HAP-1 (cell line): Measurements from ENCODE around the gene EXOG.

Experiments
- DNase-seq, 2 experiments: peaks; one replicate each; pipeline ENCODE4 v3.0.0-alpha.2; 2016 to 2020; ENCODE audit warnings: low spot score in 2 of 2
- H3K27me3 ChIP-seq: fragments of 250-450 bp; sonication (Bioruptor Pico); 2 replicates; pipeline ENCODE4 v1.5.1; 2020; ENCODE audit warnings: low read depth, mild to moderate bottlenecking, moderate library complexity
- H3K36me3 ChIP-seq: fragments of 250-450 bp; sonication (Bioruptor Pico); replicated peaks from 2 replicates; pipeline ENCODE4 v1.5.1; 2020; ENCODE audit warnings: mild to moderate bottlenecking
- H3K4me1 ChIP-seq: fragments of 250-450 bp; sonication (Bioruptor Pico); 2 replicates; pipeline ENCODE4 v1.5.1; 2020; ENCODE audit warnings: mild to moderate bottlenecking
- H3K4me3 ChIP-seq: fragments of 250-450 bp; sonication (Bioruptor Pico); 2 replicates; pipeline ENCODE4 v1.5.1; 2020; ENCODE audit warnings: mild to moderate bottlenecking, moderate library complexity
- H3K9me3 ChIP-seq: fragments of 250-450 bp; sonication (Bioruptor Pico); 2 replicates; pipeline ENCODE4 v1.5.1; 2020; ENCODE audit warnings: mild to moderate bottlenecking, moderate library complexity
- in situ Hi-C: fragments of 300-500 bp; cut with MboI; formaldehyde crosslinking; loops from 3 replicates; pipeline ENCODE4 v1.14.3; 2020; ENCODE audit warnings: low sequenced_read_pairs, inconsistent platforms, mixed read lengths

The EXOG gene

DNA sequence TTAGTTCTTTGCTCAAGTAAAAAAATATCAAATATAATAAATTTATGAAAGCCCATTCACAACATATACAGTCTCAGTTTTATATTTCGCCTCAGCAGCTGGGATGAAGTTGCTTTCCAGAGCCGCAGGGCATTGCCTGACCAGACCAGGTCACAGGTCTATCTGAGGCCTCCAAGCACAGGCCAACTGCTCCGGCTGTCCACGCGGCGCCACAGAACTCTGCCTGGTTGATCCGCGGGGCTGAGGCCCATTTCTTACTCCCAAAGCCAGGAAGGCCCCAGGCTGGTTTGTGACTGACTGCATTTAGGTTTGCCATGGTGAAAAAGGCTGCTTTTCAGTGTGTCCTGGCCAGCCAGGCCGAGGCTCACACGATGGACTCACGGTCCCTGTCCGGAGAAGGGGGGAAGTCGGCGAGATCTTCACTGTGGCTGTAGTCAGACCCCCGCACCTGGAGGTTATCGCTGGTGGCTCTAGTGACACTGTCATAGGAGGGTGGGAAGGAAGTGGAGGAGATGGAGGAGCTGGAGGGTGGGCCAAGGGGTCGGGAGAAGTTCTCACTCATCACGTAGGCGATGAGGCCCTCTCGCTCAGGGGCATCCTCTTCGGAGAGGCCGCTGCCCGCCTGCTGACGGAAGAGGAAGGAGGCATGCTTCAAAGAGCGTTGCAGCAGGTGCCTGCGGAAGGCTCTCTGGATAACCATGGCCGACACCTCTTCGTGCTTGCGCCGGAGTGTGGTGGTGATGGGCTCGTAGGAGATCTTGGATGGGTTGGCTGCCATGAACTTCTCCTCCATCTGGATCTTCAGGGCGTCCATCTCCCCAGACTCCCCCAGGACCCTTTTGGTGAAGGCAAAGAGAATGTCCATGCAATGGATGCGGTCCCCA is 54.1 kb downstream of the EXOG start:
- Histone ChIP-seq H3K4me1 (no peaks in the 10 kb centered on the region), H3K9me3 (no peaks in the 10 kb centered on the region), H3K27me3 (no peaks in the 10 kb centered on the region), H3K4me3 (no peak overlapping the region), H3K36me3 (no peaks in the 10 kb centered on the region)
- no peak for DNase-seq
- in situ Hi-C loops, result loop anchor here (25.0 kb wide), 1 partner anchor 437 kb away; no protein-coding TSS in a partner anchor

DNA sequence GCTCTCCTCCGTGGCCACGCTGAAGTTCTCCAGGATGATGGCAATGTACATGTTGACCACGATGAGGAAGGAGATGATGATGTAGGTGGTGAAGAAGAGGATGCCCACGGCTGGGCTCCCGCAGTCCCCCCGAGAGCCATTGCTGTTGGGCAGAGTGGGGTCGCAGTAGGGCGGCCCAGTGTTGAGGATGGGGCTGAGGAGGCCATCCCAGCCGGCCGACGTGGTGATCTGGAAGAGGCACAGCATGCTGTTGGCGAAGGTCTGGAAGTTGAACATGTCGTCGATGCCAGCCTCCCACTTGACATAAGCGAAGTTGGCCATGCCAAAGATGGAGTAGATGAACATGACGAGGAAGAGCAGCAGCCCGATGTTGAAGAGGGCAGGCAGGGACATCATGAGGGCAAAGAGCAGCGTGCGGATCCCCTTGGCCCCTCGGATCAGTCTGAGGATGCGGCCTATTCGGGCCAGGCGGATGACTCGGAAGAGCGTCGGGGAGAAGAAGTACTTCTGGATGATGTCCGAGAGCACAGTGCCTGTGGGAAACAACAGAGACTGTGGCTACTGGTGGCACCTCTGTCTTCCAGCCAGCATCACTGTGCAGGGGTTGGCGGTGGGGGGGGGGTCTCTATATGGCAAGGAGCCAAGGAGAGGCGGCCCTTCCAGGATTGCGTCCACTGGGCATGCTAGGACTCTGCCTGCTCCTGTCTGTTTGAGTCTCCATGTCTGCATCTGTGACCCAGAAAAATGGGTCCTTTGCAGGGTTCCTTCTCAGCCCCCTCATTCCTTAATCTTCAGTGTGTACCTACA is 55.1 kb downstream of the EXOG start:
- Histone ChIP-seq H3K4me1 (no peaks in the 10 kb centered on the region), H3K27me3 (no peaks in the 10 kb centered on the region), H3K36me3 (no peaks in the 10 kb centered on the region), H3K4me3 (no peak overlapping the region), H3K9me3 (no peaks in the 10 kb centered on the region)
- DNase-seq, result no peak
- in situ Hi-C loops, result no loop called here

DNA sequence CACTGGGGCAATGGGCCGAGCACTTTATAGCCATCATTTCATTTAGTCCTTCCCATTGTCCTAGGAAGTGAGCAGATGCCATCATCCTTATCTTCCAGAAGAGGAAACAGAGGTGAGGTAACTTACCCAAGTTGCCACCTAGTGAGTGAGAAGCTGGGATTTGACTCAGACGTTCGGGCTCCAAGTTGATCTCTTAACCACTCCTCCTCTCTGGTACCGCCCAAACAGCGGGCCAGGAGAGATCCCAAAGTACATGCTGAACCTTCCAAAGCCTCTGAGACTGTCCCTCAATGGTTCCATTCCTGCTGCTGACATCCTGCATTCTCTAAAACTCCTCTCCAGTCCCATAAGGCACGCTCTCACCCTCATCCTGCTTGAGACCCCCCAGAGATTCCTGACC is 56.2 kb downstream of the EXOG start:
- Histone ChIP-seq H3K36me3 (no peaks in the 10 kb centered on the region), H3K9me3 (no peaks in the 10 kb centered on the region), H3K27me3 (no peaks in the 10 kb centered on the region), H3K4me3 (no peak overlapping the region), H3K4me1 (no peaks in the 10 kb centered on the region)
- no peak for DNase-seq
- in situ Hi-C loops, result no loop called here

DNA sequence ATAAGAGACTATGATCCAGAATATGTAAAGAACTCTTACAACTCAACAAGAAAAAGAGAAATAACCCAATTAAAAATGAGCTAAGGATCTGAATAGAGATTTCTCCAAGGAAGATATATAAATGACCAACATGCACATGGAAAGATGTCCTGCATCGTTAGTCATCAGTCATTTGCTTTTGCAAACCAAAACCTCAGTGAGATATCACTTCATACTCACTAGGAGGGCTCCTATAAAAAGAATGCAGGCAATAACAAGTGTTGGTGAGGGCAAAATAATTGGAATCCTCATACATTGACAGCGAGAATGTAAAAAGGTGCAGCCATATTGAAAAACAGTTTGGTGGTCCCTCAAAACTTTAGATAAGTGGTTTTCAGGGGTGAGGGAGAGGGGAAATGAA is 56.9 kb downstream of the EXOG start:
- Histone ChIP-seq H3K27me3 (no peaks in the 10 kb centered on the region), H3K36me3 (no peaks in the 10 kb centered on the region), H3K9me3 (no peaks in the 10 kb centered on the region), H3K4me3 (no peak overlapping the region), H3K4me1 (no peaks in the 10 kb centered on the region)
- in situ Hi-C loops, result no loop called here
- DNase-seq, result no peak

DNA sequence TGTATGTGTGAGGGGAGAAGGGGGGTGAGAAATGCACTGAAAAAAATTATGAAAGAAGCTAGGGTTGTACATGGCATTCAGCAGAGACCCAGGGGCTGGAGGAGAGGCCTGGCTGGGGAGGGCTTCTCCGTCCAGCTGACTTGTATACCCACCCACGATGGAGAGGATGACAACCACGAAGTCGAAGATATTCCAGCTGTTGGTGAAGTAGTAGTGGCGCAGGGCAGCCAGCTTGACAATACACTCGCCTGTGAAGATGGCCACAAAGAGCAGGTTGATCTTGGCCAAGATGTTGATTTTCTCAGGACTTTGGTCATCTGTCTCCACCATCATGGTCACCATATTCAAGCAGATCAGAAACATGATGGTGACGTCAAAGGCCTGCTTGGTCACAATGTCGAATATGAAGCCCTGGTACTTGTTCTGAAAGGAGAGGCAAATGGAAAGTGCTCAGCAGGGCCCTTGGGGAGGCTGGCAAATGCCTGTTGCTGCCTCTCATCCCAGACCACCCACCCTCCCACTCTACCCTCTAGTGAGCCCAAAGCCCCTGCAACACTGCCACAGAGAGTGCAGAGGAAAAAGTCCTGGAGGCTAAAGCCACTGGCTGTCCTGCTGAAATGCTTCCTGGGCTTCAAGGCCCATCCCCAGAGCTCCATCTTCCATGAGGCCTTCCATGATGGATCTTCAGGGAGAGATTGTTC is 58.1 kb downstream of the EXOG start:
- Histone ChIP-seq H3K36me3 (no peaks in the 10 kb centered on the region), H3K9me3 (no peaks in the 10 kb centered on the region), H3K4me1 (no peaks in the 10 kb centered on the region), H3K27me3 (no peaks in the 10 kb centered on the region), H3K4me3 (no peak overlapping the region)
- no peak for DNase-seq
- in situ Hi-C loops, result no loop called here

DNA sequence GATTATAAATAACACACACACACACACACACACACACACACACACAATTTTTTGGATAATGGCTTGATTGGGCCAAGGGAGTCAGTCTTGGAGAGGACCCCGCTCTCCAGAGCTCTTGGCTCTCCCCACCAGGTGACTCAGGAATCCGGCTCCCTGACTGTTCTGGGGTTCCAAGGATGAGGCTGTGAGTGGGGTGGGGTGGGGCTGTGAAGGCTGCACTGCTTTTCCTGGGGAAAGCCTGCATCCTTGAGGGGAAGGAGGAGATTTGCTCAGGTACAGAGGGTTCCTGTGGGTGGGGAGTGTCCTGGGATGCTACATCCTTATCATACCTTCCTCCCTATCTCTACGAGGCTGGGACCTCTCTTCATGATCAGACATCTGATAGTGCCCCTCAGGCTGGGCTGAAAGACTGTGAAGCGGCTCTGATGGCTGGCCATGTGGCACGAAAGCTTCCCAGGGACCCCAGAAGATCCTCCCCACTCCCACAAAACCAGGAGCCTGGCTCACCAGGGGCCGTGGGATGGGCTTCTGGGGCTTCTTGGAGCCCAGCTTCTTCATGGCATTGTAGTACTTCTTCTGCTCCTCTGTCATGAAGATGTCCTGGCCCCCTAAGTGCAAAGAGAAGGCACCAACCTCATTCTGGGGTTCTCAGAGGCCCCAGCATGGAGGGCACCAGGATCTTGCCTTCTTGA is 59.2 kb downstream of the EXOG start:
- DNase-seq, result no peak
- in situ Hi-C loops, result no loop called here

DNA sequence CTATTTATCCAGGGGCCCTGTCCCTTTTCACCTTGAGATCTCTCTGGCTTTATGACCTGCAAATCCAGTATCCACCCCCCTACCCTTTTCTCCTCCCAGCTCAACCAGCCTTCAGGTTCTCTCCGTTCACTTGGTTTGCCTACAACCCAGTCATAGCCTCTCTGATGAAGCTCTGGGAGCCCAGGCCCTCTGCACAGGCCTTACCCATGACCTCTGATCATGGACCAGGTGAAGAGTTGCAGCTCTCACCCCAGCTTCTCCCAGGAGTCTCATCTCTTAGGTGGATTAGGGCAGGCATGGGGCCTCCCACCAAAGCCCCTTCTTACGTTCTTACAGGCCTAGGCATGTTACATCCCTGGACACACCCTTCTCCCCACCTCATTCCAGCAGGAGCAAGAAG is 59.8 kb downstream of the EXOG start:
- Histone ChIP-seq H3K36me3 (no peaks in the 10 kb centered on the region), H3K4me3 (no peak overlapping the region), H3K27me3 (no peaks in the 10 kb centered on the region), H3K9me3 (no peaks in the 10 kb centered on the region), H3K4me1 (no peaks in the 10 kb centered on the region)
- in situ Hi-C loops, result no loop called here
- DNase-seq, result no peak

More for the DNA sequence above, 59.2 kb downstream of the EXOG start:
- Histone ChIP-seq H3K27me3 (no peaks in the 10 kb centered on the region), H3K4me1 (no peaks in the 10 kb centered on the region), H3K9me3 (no peaks in the 10 kb centered on the region), H3K4me3 (no peak overlapping the region), H3K36me3 (no peaks in the 10 kb centered on the region)

DNA sequence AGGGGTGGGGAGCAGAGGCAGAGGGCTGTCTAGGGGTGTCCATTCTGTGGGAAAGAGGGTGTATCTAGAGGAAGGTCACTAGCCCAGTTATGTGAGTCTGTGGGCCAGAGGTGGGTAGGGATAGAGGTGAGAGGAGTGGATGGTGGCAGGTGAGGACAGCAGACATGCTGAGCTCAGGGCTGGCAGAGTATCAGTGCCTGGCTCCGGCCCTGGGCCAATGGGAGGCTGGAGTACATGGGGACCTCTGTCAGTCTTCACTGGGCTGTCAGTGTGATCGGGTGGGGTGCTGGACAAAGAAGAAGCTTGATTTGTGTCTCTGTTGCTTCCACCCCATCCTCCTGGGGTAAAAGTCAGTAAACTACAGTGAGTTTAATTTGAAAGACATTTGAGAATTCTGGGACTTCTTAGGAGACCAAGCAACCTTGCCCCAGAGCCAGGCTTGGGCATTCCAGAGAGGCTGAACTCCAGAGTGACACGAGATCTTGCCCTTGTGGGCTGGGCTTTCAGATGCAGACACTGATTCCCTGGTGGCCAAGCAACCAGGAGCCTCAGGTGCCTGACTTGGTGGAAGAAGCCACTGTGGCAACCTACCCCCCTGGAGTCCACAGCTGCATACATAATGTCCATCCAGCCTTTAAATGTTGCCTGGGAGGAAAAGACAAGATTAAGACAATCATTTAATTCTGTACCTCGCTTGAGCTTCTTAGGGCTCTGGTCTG is 60.7 kb downstream of the EXOG start:
- Histone ChIP-seq H3K27me3 (no peaks in the 10 kb centered on the region), H3K36me3 (no peaks in the 10 kb centered on the region), H3K9me3 (no peaks in the 10 kb centered on the region), H3K4me1 (no peaks in the 10 kb centered on the region), H3K4me3 (no peak overlapping the region)
- no peak for DNase-seq
- in situ Hi-C loops, result no loop called here

DNA sequence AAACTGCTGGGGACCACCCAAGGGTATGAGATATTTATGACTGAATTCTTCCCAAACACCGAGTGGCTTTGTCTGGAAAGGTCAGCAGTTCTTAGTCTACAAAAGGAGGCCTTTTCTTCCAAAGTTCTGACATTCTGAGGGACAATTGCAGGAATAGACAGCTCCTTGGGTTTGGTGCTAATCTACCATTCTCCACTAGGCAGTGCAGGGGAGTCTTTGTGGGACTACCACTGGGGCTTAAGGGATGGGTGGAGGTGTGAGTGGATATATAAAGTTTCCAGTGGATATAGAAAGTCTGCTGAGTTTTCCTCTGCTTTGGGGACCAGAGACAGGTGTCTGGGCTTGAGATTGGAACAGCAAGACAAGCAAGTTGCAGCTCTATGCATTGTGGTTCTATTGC is 62.7 kb downstream of the EXOG start:
- H3K9me3 ChIP-seq, result no peaks in the 10 kb centered on the region
- H3K4me3 ChIP-seq, result no peak overlapping the region
- H3K27me3 ChIP-seq, result no peaks in the 10 kb centered on the region
- in situ Hi-C loops, result no loop called here
- H3K36me3 ChIP-seq, result no peaks in the 10 kb centered on the region
- no peaks in the 10 kb centered on the region for H3K4me1 ChIP-seq
- DNase-seq, result no peak

DNA sequence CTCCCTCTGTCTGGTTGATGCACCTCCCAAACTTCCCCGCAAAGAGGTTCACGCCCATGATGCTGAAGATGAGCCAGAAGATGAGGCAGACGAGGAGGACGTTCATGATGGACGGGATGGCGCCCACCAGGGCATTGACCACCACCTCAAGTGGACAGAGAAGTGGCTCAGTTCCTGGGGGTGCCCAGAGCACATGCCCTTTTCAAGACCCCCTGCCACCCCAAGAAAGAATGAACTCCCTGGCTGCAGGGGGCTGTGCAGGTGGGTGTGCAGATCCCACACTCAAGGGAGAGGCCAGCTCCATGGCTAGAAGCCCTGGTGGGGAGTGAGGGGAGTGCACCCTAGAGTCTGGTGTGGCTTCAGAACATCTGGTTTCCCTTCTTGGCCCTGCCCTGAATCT is 64.1 kb downstream of the EXOG start:
- no peaks in the 10 kb centered on the region for H3K36me3 ChIP-seq
- in situ Hi-C loops, result no loop called here
- no peak overlapping the region for H3K4me3 ChIP-seq
- no peaks in the 10 kb centered on the region for H3K4me1 ChIP-seq
- DNase-seq, result peak in 1 of 2 experiments; percentile 10
- H3K9me3 ChIP-seq, result no peaks in the 10 kb centered on the region
- no peaks in the 10 kb centered on the region for H3K27me3 ChIP-seq

DNA sequence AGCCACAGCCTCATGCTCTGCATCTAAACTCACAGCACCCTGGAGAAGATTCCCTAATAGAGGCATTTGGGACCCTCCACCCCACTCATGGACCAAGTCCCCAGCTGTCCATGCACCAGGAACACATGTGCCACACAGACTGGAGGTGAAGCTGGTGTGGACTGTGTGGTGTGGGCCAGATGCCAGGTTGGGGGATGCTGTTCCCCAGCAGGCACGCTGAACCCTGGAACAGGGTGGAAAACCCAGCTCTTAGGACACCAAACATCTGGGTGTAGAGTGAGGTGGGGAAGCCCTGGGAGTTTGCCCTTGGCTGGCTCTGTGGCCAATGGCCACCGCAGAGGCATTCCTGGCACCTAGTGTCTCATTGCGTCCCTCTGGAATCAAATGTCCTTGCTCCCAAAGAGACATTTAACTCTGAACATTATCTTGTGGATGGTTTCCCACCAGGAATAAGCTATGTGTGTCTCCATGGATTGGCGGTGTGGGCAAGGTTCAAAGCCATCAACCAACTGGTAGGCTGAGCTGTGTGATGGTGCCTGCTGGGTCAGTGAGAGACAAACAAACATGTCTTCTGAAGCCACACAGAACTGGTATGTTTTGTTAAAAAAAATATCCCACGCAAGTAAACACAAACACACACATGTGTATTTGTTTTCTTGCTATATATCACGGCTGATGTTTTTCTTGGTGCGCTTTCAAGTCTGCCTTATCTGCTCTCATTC is 65.0 kb downstream of the EXOG start:
- no peak for DNase-seq
- in situ Hi-C loops, result no loop called here
- Histone ChIP-seq H3K36me3 (no peaks in the 10 kb centered on the region), H3K4me3 (no peak overlapping the region), H3K4me1 (no peaks in the 10 kb centered on the region), H3K9me3 (no peaks in the 10 kb centered on the region), H3K27me3 (no peaks in the 10 kb centered on the region)

DNA sequence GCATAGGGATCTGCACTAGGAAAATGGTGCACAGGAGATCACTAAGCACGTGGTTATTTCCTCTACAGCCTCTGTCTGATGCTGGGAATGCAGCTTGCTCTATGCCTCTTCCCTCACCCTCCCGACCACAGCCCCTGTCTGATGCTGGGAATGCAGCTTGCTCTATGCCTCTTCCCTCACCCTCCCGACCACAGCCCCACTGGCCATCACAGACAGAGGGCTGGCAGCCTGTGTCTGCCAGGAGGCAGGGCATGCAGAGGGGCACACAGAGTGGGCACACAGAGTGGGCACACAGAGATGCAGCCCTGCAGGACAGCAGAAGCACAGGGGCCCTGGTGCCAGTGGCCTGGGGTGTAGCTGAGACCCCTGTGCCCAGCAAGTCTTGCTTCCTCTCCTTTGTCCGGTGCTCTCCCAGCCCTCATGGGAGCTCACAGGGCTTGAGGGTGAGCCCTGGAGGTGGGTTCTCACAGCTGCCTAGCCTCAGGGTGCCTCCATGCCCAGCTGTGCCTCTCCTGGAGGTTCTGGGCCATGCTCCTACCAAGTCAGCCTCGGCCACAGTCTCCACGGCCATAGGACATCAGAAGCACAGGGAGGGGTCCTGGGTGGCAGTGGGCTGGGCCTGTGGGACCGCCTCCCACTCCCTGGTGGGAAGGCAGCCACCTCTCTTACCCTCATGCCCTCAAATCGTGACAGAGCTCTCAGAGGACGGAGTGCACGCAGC is 65.8 kb downstream of the EXOG start:
- Histone ChIP-seq H3K27me3 (no peaks in the 10 kb centered on the region), H3K36me3 (no peaks in the 10 kb centered on the region), H3K4me3 (no peak overlapping the region), H3K4me1 (no peaks in the 10 kb centered on the region), H3K9me3 (no peaks in the 10 kb centered on the region)
- peak in 1 of 2 experiments; percentile 4 for DNase-seq
- in situ Hi-C loops, result no loop called here
